ENCODE data around the gene CEACAM18. TPM values are rescaled to one million over a fixed set of nuclear protein-coding genes. Genes with fewer than 3 reads are reported as not detected.

Gene CEACAM18
- total RNA-seq (not detected), polyA plus RNA-seq (not detected), total RNA-seq (not detected)

DNA sequence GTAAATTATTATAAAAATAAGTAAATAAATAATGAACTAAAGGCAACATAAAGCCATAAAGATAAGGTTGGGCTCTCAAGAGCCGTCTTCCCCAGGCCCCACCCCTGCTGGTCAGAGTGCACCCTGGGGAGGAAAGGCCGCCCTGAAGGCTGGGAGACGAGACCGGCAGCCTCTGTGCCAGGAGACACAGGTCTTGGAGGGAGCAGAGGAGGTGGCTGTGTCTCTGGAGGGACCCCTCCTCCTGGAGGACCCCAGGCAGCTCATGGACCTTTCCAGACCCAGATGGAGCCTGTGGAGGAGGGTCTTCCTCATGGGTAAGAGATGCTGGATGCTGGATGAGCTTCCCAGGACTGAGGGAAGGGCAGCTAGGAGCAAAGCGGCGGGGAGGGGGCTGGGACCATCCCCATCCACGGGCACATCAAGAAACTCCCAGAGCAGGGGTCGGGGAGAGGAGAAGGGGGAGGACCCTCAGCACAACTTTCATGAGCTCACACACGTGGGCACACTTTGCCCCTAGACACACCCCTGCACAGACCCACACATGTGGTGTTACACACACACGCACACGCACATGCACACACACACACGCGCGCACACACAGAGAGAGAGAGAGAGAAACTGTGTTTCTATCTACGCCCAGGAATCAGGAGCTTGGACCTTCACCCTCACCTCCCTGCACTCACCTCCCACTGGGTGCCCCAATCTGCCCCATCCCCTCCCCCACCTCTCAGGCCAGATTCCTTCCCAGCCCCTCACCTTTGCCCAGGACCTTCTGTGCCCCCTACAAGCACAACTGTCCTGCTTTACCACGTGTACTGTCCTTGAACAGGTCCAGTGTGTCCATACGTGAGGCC lies at the start of gene CEACAM18:
CEACAM18 (plus strand) TSS at position 159 of the 854 bp plus-strand sequence.
- H3K9me3 ChIP-seq (ENCODE audit: control insufficient read depth in 2 of 3, low read length in 3 of 3), result no peaks in the 10 kb centered on the region
- intact Hi-C loops (cut with micrococcal nuclease), result no loop called here
- Mint-ChIP-seq H3K27me3 (peaks cover 9 to 48% (median 39%) of the 10 kb centered on the region in 5 donors), H3K36me3 (no peaks in the 10 kb centered on the region), H3K27ac (peak within 1 kb of the TSS in 1 of 9 donors; percentile 71), H3K9me3 (peaks cover 0 to 3% (median 0%) of the 10 kb centered on the region in 11 donors), H3K4me1 (peaks cover 0 to 5% (median 0%) of the 10 kb centered on the region in 7 donors), H3K4me3 (no peak within 1 kb of the TSS)
- ATAC-seq, result no peak
- H3K27me3 ChIP-seq (ENCODE audit: control insufficient read depth in 2 of 2, insufficient read depth in 2 of 2, low read length in 2 of 2), result no peaks in the 10 kb centered on the region
- H3K27ac ChIP-seq (ENCODE audit: low read depth, low read length), result no peak within 1 kb of the TSS
- ChIA-PET POLR2A (no interaction called here), CTCF (no interaction called here)
- no peaks in the 10 kb centered on the region for H3K4me1 ChIP-seq (ENCODE audit: control insufficient read depth in 2 of 2, insufficient read depth in 2 of 2, low read length in 2 of 2)
- no peak within 1 kb of the TSS for H3K4me3 ChIP-seq (ENCODE audit: low read length)
- DNase-seq, result no peak
- no peaks in the 10 kb centered on the region for H3K36me3 ChIP-seq (ENCODE audit: control insufficient read depth in 2 of 3, insufficient read depth in 3 of 3, low read length in 3 of 3)

DNA sequence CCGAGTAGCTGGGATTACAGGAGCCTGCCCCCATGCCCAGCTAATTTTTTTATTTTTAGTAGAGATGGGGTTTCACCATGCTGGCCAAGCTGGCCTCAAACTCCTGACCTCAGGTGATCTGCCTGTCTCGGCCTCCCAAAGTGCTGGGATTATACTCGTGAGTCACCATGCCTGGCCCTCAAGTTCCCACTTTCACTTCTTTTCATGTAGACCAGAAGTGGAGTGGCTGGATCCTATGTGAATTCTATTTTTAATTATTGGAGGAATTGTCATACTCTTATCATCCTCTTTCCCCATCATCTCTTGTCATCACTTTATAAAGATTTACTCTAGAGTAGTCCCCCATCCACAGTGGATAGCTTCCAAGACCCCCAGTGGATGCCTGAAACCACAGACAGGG lies 48.1 kb upstream of the CEACAM18 start:
- peaks cover 0 to 23% (median 4%) of the 10 kb centered on the region in 5 donors for H3K27me3 Mint-ChIP-seq
- H3K36me3 ChIP-seq (ENCODE audit: control insufficient read depth in 2 of 3, insufficient read depth in 3 of 3, low read length in 3 of 3), result no peaks in the 10 kb centered on the region
- no peak overlapping the region for H3K27ac Mint-ChIP-seq
- no peaks in the 10 kb centered on the region for H3K27me3 ChIP-seq (ENCODE audit: control insufficient read depth in 2 of 2, insufficient read depth in 2 of 2, low read length in 2 of 2)
- DNase-seq (no peak), ATAC-seq (no peak)
- CTCF ChIA-PET, result no interaction called here
- H3K4me1 Mint-ChIP-seq, result peaks cover 0 to 4% (median 0%) of the 10 kb centered on the region in 7 donors
- H3K9me3 Mint-ChIP-seq, result peaks cover 0 to 3% (median 0%) of the 10 kb centered on the region in 11 donors
- no peak overlapping the region for H3K4me3 ChIP-seq (ENCODE audit: low read length)
- POLR2A ChIA-PET, result no interaction called here
- no peaks in the 10 kb centered on the region for H3K4me1 ChIP-seq (ENCODE audit: control insufficient read depth in 2 of 2, insufficient read depth in 2 of 2, low read length in 2 of 2)
- intact Hi-C loops (cut with micrococcal nuclease), result no loop called here
- no peaks in the 10 kb centered on the region for H3K36me3 Mint-ChIP-seq
- no peak overlapping the region for H3K27ac ChIP-seq (ENCODE audit: low read depth, low read length)
- H3K9me3 ChIP-seq (ENCODE audit: control insufficient read depth in 2 of 3, low read length in 3 of 3), result no peaks in the 10 kb centered on the region
- H3K4me3 Mint-ChIP-seq, result no peak overlapping the region

DNA sequence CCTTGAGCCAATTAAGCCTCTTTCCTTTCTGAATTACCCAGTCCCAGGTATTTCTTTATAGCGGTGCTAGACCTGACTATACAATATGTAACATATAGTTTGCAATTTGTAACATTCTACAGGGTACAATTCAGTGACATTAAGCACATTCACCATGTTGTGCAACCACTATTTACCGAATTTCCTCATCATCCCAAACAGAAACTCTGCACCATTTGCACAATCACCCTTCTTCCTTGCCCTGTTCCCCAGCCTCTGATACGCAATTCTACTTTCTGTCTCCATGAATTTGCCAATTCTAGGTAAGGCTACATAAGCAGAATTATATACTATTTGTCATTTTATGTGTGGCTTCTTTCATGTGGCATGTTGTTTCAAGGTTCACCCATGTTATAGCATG lies 47.2 kb upstream of the CEACAM18 start:
- Mint-ChIP-seq H3K27me3 (peaks cover 0 to 32% (median 1%) of the 10 kb centered on the region in 5 donors), H3K36me3 (no peaks in the 10 kb centered on the region), H3K27ac (no peak overlapping the region), H3K9me3 (peaks cover 0 to 3% (median 0%) of the 10 kb centered on the region in 11 donors), H3K4me3 (no peak overlapping the region), H3K4me1 (peaks cover 0 to 4% (median 0%) of the 10 kb centered on the region in 7 donors)
- ATAC-seq (peak; percentile 34), DNase-seq (no peak)
- intact Hi-C loops (cut with micrococcal nuclease), result no loop called here
- Histone ChIP-seq H3K4me3 (ENCODE audit: low read length) (no peak overlapping the region), H3K27me3 (ENCODE audit: control insufficient read depth in 2 of 2, insufficient read depth in 2 of 2, low read length in 2 of 2) (no peaks in the 10 kb centered on the region), H3K36me3 (ENCODE audit: control insufficient read depth in 2 of 3, insufficient read depth in 3 of 3, low read length in 3 of 3) (no peaks in the 10 kb centered on the region), H3K9me3 (ENCODE audit: control insufficient read depth in 2 of 3, low read length in 3 of 3) (no peaks in the 10 kb centered on the region), H3K27ac (ENCODE audit: low read depth, low read length) (no peak overlapping the region), H3K4me1 (ENCODE audit: control insufficient read depth in 2 of 2, insufficient read depth in 2 of 2, low read length in 2 of 2) (no peaks in the 10 kb centered on the region)
- CTCF ChIA-PET, result no interaction called here
- POLR2A ChIA-PET, result no interaction called here

DNA sequence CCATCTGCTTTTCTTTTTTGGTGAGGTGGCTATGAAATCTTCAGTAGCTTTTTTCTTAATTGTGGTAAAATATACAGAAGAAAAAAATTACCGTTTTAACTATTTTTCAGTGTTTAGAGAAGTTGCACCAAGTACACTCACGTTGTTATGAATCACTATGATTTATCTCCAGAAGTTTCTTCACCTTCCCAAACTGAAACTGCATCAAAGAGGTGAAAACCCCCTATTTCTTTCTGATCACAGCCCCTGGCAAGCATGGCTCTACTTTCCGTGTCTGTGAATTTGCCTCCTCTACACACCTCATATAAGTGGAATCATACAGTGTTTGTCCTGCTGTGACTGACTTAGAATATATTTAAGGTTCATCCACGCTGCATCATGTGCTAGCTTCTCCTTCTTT lies 45.3 kb upstream of the CEACAM18 start:
- H3K4me1 ChIP-seq (ENCODE audit: control insufficient read depth in 2 of 2, insufficient read depth in 2 of 2, low read length in 2 of 2), result no peaks in the 10 kb centered on the region

DNA sequence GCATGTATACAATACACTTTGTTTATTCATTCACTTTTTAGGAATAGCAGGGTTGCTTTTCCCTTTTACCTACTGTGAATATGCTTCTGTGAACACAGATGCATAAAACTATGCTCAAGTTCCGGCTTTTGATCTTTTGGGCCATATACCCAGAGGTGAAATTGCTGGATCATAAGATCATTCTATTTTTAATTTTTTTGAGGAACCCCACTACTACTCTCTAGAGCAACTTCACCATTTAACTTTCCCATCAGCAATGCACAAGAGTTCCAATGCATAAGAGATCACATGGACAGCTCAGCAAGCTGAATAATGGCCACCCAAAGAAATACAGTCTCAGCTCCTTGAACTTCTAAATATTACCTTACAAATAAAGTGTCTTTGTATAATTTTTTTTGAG lies 43.9 kb upstream of the CEACAM18 start:
- H3K4me3 Mint-ChIP-seq, result no peak overlapping the region
- POLR2A ChIA-PET, result no interaction called here
- CTCF ChIA-PET, result no interaction called here
- intact Hi-C loops (cut with micrococcal nuclease), result no loop called here
- Histone ChIP-seq H3K9me3 (ENCODE audit: control insufficient read depth in 2 of 3, low read length in 3 of 3) (no peaks in the 10 kb centered on the region), H3K4me3 (ENCODE audit: low read length) (no peak overlapping the region), H3K27ac (ENCODE audit: low read depth, low read length) (no peak overlapping the region), H3K36me3 (ENCODE audit: control insufficient read depth in 2 of 3, insufficient read depth in 3 of 3, low read length in 3 of 3) (no peaks in the 10 kb centered on the region), H3K27me3 (ENCODE audit: control insufficient read depth in 2 of 2, insufficient read depth in 2 of 2, low read length in 2 of 2) (peaks cover 0 to 4% of the 10 kb centered on the region in 2 donors), H3K4me1 (ENCODE audit: control insufficient read depth in 2 of 2, insufficient read depth in 2 of 2, low read length in 2 of 2) (peaks cover 0 to 4% of the 10 kb centered on the region in 2 donors)
- H3K9me3 Mint-ChIP-seq, result peaks cover 0 to 4% (median 0%) of the 10 kb centered on the region in 11 donors
- H3K4me1 Mint-ChIP-seq, result peaks cover 0 to 14% (median 6%) of the 10 kb centered on the region in 7 donors
- DNase-seq (no peak), ATAC-seq (no peak)
- H3K36me3 Mint-ChIP-seq, result no peaks in the 10 kb centered on the region
- peaks cover 5 to 41% (median 9%) of the 10 kb centered on the region in 5 donors for H3K27me3 Mint-ChIP-seq
- no peak overlapping the region for H3K27ac Mint-ChIP-seq

More for the DNA sequence above, 45.3 kb upstream of the CEACAM18 start:
- Mint-ChIP-seq H3K36me3 (no peaks in the 10 kb centered on the region), H3K9me3 (peaks cover 0 to 4% (median 0%) of the 10 kb centered on the region in 11 donors), H3K27ac (no peak overlapping the region), H3K4me1 (peaks cover 0 to 5% (median 0%) of the 10 kb centered on the region in 7 donors), H3K27me3 (peaks cover 1 to 38% (median 8%) of the 10 kb centered on the region in 5 donors), H3K4me3 (no peak overlapping the region)
- H3K36me3 ChIP-seq (ENCODE audit: control insufficient read depth in 2 of 3, insufficient read depth in 3 of 3, low read length in 3 of 3), result no peaks in the 10 kb centered on the region
- no peaks in the 10 kb centered on the region for H3K9me3 ChIP-seq (ENCODE audit: control insufficient read depth in 2 of 3, low read length in 3 of 3)
- ATAC-seq (no peak), DNase-seq (no peak)
- no peak overlapping the region for H3K27ac ChIP-seq (ENCODE audit: low read depth, low read length)
- H3K4me3 ChIP-seq (ENCODE audit: low read length), result no peak overlapping the region
- peaks cover 0 to 3% of the 10 kb centered on the region in 2 donors for H3K27me3 ChIP-seq (ENCODE audit: control insufficient read depth in 2 of 2, insufficient read depth in 2 of 2, low read length in 2 of 2)
- intact Hi-C loops (cut with micrococcal nuclease), result no loop called here
- ChIA-PET POLR2A (no interaction called here), CTCF (interaction anchor here (0.7 kb wide), 1 partner anchor 38 kb away, joined by 6 read pairs; no protein-coding TSS in a partner anchor)

DNA sequence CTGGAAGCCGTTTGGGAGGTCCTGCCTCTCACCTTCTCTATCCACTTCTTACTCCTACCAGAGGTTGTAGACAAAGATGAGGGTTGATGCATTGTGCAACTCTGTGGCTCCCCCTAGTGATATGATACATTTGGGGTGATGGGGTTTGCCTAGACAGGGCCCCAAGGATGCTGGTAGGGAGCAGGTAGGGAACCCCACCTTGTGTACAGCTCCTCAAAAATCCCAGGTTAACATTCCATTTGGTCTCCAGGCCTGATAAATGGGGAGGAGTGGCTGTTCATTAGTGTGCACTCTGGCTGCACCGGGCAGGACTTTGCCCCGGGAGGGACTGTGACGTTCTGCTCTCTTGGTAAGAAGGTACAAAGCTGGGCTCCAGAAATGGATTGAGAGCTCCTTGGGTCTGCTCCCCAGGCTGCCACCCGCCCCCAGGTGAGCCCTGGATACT lies 39.3 kb upstream of the CEACAM18 start:
- CTCF ChIA-PET, result interaction anchor here (0.6 to 5.2 kb wide), 5 partner anchors 16 to 73 kb away, joined by 3 to 36 read pairs (median 5); partner anchors contain the start of gene ETFB
- DNase-seq, result peak in 5 of 9 donors; percentile 24 to 34 (median 33)
- POLR2A ChIA-PET, result no interaction called here
- peaks cover 0 to 4% (median 0%) of the 10 kb centered on the region in 11 donors for H3K9me3 Mint-ChIP-seq
- H3K27ac ChIP-seq (ENCODE audit: low read depth, low read length), result no peak overlapping the region
- H3K27me3 ChIP-seq (ENCODE audit: control insufficient read depth in 2 of 2, insufficient read depth in 2 of 2, low read length in 2 of 2), result peaks cover 0 to 4% of the 10 kb centered on the region in 2 donors
- ATAC-seq, result no peak
- no peaks in the 10 kb centered on the region for H3K9me3 ChIP-seq (ENCODE audit: control insufficient read depth in 2 of 3, low read length in 3 of 3)
- H3K4me3 Mint-ChIP-seq, result no peak overlapping the region
- peaks cover 22 to 43% (median 33%) of the 10 kb centered on the region in 7 donors for H3K4me1 Mint-ChIP-seq
- intact Hi-C loops (cut with micrococcal nuclease), result loop anchor here in 1 of 2 donors (1.0 kb wide), 3 partner anchors 41 to 281 kb away; no protein-coding TSS in a partner anchor
- no peak overlapping the region for H3K4me3 ChIP-seq (ENCODE audit: low read length)
- peaks cover 0 to 2% (median 0%) of the 10 kb centered on the region in 5 donors for H3K36me3 Mint-ChIP-seq
- no peak overlapping the region for H3K27ac Mint-ChIP-seq
- peaks cover 22 to 24% of the 10 kb centered on the region in 2 donors for H3K4me1 ChIP-seq (ENCODE audit: control insufficient read depth in 2 of 2, insufficient read depth in 2 of 2, low read length in 2 of 2)
- no peaks in the 10 kb centered on the region for H3K36me3 ChIP-seq (ENCODE audit: control insufficient read depth in 2 of 3, insufficient read depth in 3 of 3, low read length in 3 of 3)
- peaks cover 5 to 57% (median 9%) of the 10 kb centered on the region in 5 donors for H3K27me3 Mint-ChIP-seq
